ENCODE measurements around the gene NOD1. TPM values are rescaled to one million over a fixed set of nuclear protein-coding genes. Genes with fewer than 3 reads are reported as not detected.
"Not testable (repeated sequence)": the region's sequence is repeated elsewhere in the genome, so short reads cannot be mapped to it uniquely, and the experiment has no call there.

The NOD1 gene
- total RNA-seq, 2 donors from 2014 or later = 8.9 to 11.6 TPM

GRCh38 chr7:30491417-30491816 is 12.8 kb upstream of the NOD1 start:
- Mint-ChIP-seq H3K9me3 (peaks cover 3% of the 10 kb centered on the region), H3K36me3 (peaks cover 20% of the 10 kb centered on the region), H3K4me3 (no peak overlapping the region), H3K27me3 (peaks cover 7 to 16% of the 10 kb centered on the region in 2 donors), H3K27ac (no peak overlapping the region), H3K4me1 (ENCODE audit: low read depth in 2 of 2) (no peaks in the 10 kb centered on the region)
- DNase-seq (ENCODE audit: low spot score) (no peak), ATAC-seq (no peak)

GRCh38 chr7:30487371-30487770 is 8.8 kb upstream of the NOD1 start:
- peaks cover 7 to 16% of the 10 kb centered on the region in 2 donors for H3K27me3 Mint-ChIP-seq
- peaks cover 11% of the 10 kb centered on the region for H3K36me3 Mint-ChIP-seq
- ATAC-seq (no peak), DNase-seq (ENCODE audit: low spot score) (no peak)
- H3K4me3 Mint-ChIP-seq = no peak overlapping the region
- no peaks in the 10 kb centered on the region for H3K4me1 Mint-ChIP-seq (ENCODE audit: low read depth in 2 of 2)
- H3K27ac Mint-ChIP-seq = no peak overlapping the region
- H3K9me3 Mint-ChIP-seq = peaks cover 3% of the 10 kb centered on the region

DNA sequence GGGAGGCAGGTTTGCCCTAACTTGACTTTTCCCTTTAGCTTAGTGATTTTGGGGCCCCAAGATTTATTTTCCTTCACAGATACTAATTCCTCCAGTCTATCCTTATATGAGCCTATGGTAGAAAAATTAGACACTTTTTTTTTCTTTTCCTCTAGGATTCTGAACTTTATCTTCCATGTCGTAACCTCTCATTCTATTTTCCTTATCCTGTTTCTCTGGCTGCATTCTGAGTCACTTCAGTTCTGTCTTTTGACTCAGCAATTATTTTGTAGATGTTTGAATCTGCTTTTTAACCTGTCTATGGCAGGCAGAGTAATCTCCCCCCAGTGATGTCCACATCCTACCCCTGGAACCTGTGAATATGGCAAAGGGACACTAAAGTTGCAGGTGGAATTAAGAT is 7.1 kb upstream of the NOD1 start:
- DNase-seq (ENCODE audit: low spot score) (no peak), ATAC-seq (no peak)
- Mint-ChIP-seq H3K36me3 (no peaks in the 10 kb centered on the region), H3K9me3 (no peaks in the 10 kb centered on the region), H3K27ac (no peak overlapping the region), H3K27me3 (peaks cover 5 to 8% of the 10 kb centered on the region in 2 donors), H3K4me1 (ENCODE audit: low read depth in 2 of 2) (no peaks in the 10 kb centered on the region), H3K4me3 (no peak overlapping the region)

- not testable (repeated sequence) for H3K27ac Mint-ChIP-seq; H3K9me3 Mint-ChIP-seq; DNase-seq (ENCODE audit: low spot score); H3K4me3 Mint-ChIP-seq; H3K36me3 Mint-ChIP-seq; ATAC-seq; H3K27me3 Mint-ChIP-seq
- H3K4me1 Mint-ChIP-seq (ENCODE audit: low read depth in 2 of 2) = peaks cover 24 to 29% of the 10 kb centered on the region in 2 donors
These were observed 2.8 kb upstream of the NOD1 start for GRCh38 chr7:30481416-30481815.

DNA sequence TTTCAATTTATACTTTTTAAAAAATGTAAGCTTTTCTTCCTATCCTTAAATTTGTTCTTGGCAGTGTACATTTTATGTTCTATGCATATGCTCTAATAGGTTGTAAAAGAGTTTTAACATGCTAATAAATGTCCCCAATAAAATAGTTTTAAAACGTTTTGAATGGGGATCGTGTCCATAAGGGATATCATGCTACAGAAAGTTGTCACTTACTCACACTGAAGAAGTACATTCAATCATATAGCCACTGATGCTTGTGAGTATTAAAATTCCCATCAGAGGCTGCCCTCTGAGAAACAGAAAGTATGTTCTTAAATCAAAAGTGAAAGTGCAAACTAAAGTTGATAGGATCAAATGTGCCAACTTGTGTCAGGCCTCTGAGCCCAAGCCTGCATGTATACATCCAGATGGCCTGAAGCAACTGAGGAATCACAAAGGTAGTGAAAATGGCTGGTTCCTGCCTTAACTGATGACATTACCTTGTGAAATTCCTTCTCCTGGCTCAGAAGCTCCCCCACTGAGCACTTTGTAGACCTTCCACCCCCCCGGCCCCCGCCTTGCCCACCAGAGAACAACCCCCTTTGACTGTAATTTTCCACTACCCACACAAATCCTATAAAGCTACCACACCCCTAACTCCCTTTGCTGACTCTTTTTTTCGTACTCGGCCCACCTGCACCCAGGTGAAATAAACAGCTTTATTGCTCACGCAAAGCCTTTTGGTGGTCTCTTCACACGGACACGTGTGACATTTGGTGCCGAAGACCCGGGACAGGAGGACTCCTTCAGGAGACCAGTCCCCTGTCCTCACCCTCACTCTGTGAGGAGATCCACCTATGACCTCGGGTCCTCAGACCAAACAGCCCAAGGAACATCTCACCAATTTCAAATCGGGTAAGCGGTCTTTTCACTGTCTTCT is 877 bp upstream of the NOD1 start:
- peaks cover 33 to 42% of the 10 kb centered on the region in 2 donors for H3K4me1 Mint-ChIP-seq (ENCODE audit: low read depth in 2 of 2)
- ATAC-seq (peak; percentile 54 to 79), DNase-seq (ENCODE audit: low spot score) (no peak)
- peak overlapping the region; percentile 89 for H3K4me3 Mint-ChIP-seq
- no peaks in the 10 kb centered on the region for H3K36me3 Mint-ChIP-seq
- no peak overlapping the region for H3K27ac Mint-ChIP-seq
- H3K9me3 Mint-ChIP-seq = no peaks in the 10 kb centered on the region
- no peaks in the 10 kb centered on the region for H3K27me3 Mint-ChIP-seq

DNA sequence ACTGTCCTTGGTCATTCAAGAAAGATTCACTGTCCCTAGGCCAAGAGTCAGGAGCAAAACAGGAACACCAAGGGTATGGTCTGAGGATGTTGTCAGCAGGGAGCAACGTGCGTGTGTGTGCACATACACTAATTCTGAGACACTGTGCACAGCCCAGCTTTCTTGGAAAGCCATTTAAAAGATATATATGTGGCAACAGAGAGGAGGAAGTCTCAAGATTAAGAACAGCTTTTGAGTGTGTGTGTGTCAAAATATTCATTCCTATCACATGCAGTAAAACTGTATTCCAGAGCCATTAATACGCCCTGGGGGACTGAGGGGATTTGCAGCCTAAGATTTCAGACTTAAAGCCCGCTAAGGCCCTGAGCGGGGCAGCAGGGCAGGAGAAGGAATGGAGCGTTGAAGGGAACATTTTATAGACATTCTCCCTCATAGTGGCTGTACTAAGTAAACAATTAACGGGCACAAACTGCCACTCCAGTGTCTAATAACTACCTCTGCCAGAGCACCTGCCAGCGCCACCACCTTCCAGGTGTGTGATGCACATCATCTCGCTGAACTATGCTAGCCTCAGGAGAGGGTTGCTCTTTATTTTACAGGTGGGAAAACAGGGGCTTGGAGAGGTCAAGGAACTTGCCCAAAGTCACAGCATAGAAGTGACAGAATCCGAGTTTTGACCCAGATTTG is 2.0 kb downstream of the NOD1 start:
- peaks cover 56 to 71% of the 10 kb centered on the region in 2 donors for H3K4me1 Mint-ChIP-seq (ENCODE audit: low read depth in 2 of 2)
- no peak for ATAC-seq
- no peaks in the 10 kb centered on the region for H3K9me3 Mint-ChIP-seq
- H3K36me3 Mint-ChIP-seq = peaks cover 4% of the 10 kb centered on the region
- H3K4me3 Mint-ChIP-seq = peak overlapping the region; percentile 1
- peak overlapping the region; percentile 9 to 33 for H3K27ac Mint-ChIP-seq
- DNase-seq (ENCODE audit: low spot score) = no peak
- no peaks in the 10 kb centered on the region for H3K27me3 Mint-ChIP-seq

DNA sequence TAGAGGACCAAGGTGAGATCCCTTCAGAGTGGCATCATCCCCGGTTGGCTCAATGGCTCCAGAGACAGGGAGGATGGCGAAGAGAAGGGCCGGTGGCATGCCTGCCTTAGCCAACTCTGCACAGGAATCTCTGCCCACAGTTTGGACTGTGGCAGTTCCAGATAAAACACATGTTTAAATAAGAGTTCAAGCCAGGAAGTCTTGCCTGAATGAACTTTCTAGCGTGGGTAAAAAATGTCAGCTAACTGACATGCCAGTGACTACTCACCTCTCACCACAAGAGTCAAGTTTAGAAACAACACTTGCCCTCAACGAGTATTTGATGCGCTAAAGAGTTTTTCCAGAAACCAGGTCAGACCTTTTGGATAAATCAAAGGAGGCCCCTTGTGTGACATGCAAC is 3.0 kb downstream of the NOD1 start:
- H3K4me1 Mint-ChIP-seq (ENCODE audit: low read depth in 2 of 2) = peaks cover 64 to 80% of the 10 kb centered on the region in 2 donors
- ATAC-seq = no peak
- peaks cover 4% of the 10 kb centered on the region for H3K36me3 Mint-ChIP-seq
- DNase-seq (ENCODE audit: low spot score) = no peak
- no peak overlapping the region for H3K4me3 Mint-ChIP-seq
- H3K27me3 Mint-ChIP-seq = no peaks in the 10 kb centered on the region
- H3K27ac Mint-ChIP-seq = peak overlapping the region in 1 of 2 donors; percentile 33
- no peaks in the 10 kb centered on the region for H3K9me3 Mint-ChIP-seq

- no peak for DNase-seq (ENCODE audit: low spot score)
These were observed 3.7 kb downstream of the NOD1 start for GRCh38 chr7:30474893-30475292.

GRCh38 chr7:30474485-30474884 is 4.1 kb downstream of the NOD1 start:
- no peaks in the 10 kb centered on the region for H3K27me3 Mint-ChIP-seq
- H3K9me3 Mint-ChIP-seq = no peaks in the 10 kb centered on the region
- H3K27ac Mint-ChIP-seq = no peak overlapping the region
- no peak overlapping the region for H3K4me3 Mint-ChIP-seq
- H3K36me3 Mint-ChIP-seq = peaks cover 4% of the 10 kb centered on the region
- peaks cover 63 to 70% of the 10 kb centered on the region in 2 donors for H3K4me1 Mint-ChIP-seq (ENCODE audit: low read depth in 2 of 2)
- ATAC-seq (no peak), DNase-seq (ENCODE audit: low spot score) (no peak)

More at GRCh38 chr7:30474893-30475292, 3.7 kb downstream of the NOD1 start:
- Mint-ChIP-seq H3K4me3 (no peak overlapping the region), H3K4me1 (ENCODE audit: low read depth in 2 of 2) (peaks cover 65 to 74% of the 10 kb centered on the region in 2 donors), H3K36me3 (peaks cover 4% of the 10 kb centered on the region), H3K27ac (no peak overlapping the region), H3K27me3 (no peaks in the 10 kb centered on the region), H3K9me3 (no peaks in the 10 kb centered on the region)
- ATAC-seq = no peak

DNA sequence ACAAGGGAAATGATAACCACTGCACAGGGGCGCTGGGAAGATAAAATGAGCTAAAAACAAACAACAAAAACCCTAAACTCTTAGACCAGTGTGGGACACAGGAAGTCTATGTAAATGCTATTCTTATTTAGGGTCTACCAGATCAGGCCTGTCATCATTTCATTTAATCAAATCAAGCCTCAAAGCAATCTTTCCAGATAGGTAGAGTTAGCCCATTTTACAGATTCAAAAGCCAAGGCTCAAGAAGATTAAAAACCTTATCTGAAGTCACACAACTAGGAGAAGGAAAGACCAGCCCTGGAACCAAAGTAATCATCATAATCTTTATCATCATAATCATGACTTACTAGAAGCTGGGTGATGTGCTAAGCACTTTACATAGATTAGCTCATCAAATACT is 4.7 kb downstream of the NOD1 start:
- Mint-ChIP-seq H3K9me3 (no peaks in the 10 kb centered on the region), H3K27ac (no peak overlapping the region), H3K36me3 (peaks cover 4% of the 10 kb centered on the region), H3K4me1 (ENCODE audit: low read depth in 2 of 2) (peaks cover 61 to 65% of the 10 kb centered on the region in 2 donors), H3K4me3 (no peak overlapping the region), H3K27me3 (no peaks in the 10 kb centered on the region)
- DNase-seq (ENCODE audit: low spot score) (no peak), ATAC-seq (no peak)

DNA sequence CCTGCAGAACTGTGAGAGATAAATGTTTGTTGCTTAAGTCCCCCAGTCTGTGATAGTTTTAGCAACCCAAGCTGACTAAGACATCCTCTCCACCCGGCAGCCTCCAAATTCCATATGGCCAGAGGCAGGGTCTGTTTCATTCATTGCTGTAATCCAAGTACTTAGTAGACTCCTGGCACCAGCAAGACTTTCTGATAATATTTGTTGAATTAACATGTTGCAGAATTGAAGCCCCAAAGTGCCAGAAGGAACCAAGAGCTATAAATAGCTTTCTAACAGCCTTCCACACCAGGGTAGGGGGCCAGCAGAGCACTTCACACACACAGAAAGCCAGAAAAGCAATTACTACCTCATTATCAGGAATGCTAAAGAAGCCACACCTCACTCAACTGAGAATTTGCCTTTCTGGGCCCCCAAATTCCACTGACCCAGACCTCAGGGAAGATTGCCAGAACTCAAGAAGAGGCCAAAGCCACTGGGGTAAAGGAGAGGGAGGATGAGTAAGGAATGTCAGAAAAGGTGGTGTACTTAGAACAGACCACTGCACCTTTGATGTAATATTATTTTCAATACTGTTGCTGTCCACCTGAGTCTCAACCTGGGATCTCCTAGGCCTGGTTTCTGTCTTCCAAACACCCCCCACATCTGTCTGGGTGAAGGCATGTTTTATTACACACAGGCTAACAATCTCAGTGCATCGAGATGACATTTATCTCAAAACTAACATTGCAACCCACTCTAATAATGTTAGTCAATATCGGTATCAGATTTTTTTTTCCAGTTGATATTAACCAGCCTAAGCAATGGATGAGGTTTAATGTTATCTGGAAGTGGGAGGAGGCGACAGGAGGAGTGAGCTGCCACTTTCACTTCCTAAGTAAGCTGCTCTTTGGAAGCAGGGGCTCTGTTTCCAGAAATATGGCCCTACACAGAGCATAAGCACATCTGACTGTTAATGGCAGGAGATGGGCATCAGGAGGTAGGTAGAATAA is 5.5 kb downstream of the NOD1 start:
- Mint-ChIP-seq H3K9me3 (no peaks in the 10 kb centered on the region), H3K36me3 (peaks cover 4% of the 10 kb centered on the region), H3K4me3 (no peak overlapping the region), H3K27ac (peak overlapping the region in 1 of 2 donors; percentile 27), H3K27me3 (no peaks in the 10 kb centered on the region), H3K4me1 (ENCODE audit: low read depth in 2 of 2) (peaks cover 62% of the 10 kb centered on the region in 2 donors)
- DNase-seq (ENCODE audit: low spot score) (no peak), ATAC-seq (no peak)

DNA sequence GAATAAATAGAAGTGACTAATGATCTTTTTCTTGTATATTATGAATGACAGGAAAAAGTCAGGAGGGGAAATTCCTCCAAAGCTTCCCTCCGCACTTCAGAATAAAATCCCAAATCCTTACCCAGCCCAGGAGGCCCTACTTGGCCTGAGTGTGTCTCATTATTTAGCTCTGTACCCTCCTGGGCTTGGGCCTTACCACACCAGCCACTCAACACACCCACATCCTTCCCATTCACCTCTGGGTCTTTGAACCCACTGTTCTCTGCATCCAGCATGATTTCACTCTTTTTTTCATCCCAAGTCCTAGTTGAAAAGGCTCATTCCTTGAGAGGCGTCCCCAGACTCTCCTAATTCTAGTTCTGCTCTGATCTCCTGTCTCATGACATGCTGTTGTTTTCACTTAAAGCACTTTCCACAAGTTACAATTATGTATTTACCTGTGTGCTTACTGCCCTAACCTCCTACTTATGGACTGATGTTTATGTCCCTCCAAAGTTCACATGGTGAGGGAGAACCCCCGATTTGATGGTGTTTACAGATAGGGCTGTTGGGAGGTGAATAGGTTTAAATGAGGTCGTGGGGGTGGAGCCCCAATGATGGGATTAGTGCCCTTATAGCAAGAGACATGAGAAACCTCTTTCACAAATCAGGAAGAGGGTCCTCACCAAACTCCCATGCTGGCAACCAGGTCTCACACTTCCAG is 6.4 kb downstream of the NOD1 start:
- Mint-ChIP-seq H3K4me3 (peak overlapping the region; percentile 24), H3K36me3 (peaks cover 4% of the 10 kb centered on the region), H3K9me3 (no peaks in the 10 kb centered on the region), H3K27ac (peak overlapping the region; percentile 8 to 27), H3K27me3 (no peaks in the 10 kb centered on the region), H3K4me1 (ENCODE audit: low read depth in 2 of 2) (peaks cover 56 to 59% of the 10 kb centered on the region in 2 donors)
- ATAC-seq = no peak
- no peak for DNase-seq (ENCODE audit: low spot score)

DNA sequence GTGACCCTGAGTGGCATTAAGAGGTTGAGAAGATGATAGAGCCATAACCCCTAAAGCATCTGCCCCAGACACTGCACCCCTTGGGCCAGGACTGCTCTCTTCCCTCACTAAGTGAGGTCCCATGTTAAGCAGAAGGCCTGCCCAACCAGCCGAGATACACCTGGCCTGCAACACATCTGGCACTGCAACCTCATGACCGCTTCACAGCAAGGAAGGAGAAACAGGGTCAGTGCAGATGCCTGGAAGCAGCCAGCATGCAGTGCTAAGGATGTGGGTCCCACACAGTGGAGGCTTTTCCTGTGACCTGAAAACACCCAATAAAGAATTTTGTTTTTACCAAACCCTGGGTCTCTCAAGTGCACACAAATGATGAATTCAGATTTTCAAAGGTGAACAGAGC is 7.4 kb downstream of the NOD1 start:
- peaks cover 52 to 56% of the 10 kb centered on the region in 2 donors for H3K4me1 Mint-ChIP-seq (ENCODE audit: low read depth in 2 of 2)
- peak overlapping the region; percentile 23 for H3K4me3 Mint-ChIP-seq
- peaks cover 4% of the 10 kb centered on the region for H3K36me3 Mint-ChIP-seq
- H3K27me3 Mint-ChIP-seq = no peaks in the 10 kb centered on the region
- no peaks in the 10 kb centered on the region for H3K9me3 Mint-ChIP-seq
- DNase-seq (ENCODE audit: low spot score) (no peak), ATAC-seq (peak in 1 of 2 donors; percentile 54)
- peak overlapping the region in 1 of 2 donors; percentile 51 for H3K27ac Mint-ChIP-seq
